Activated CD4-positive, alpha-beta memory T cell treated with anti-CD3 and anti-CD28 coated beads, Interleukin-2, amount 10 ng/mL, durations not matched to agents 7 days and 5 days (primary cell): Measurements from ENCODE around the gene AGAP2. TPM values are rescaled to one million over a fixed set of nuclear protein-coding genes. Genes with fewer than 3 reads are reported as not detected.
A peak's percentile ranks its signal among the peaks of the same experiment; 100 is the strongest.

Source experiments
- CTCF ChIA-PET: fragments of 350-600 bp; sonication (Branson Sonifier 250); formaldehyde crosslinking; loops from one replicate; lab custom pipeline; 2021; ENCODE audit warnings: antibody characterized with exemption, inconsistent platforms; lab: Charles Lee
- POLR2A ChIA-PET: fragments of 350-600 bp; sonication (Branson Sonifier 250); formaldehyde crosslinking; loops from one replicate; lab custom pipeline; 2021; ENCODE audit warnings: antibody characterized with exemption; lab: Charles Lee
- DNase-seq: peaks from one replicate; pipeline ENCODE4 v3.0.0-alpha.2; 2020
- H3K27ac Mint-ChIP-seq: one replicate; pipeline ENCODE4 v1.8.0; 2021; ENCODE audit warnings: mild to moderate bottlenecking, mixed read lengths
- H3K27me3 Mint-ChIP-seq: one replicate; pipeline ENCODE4 v1.8.0; 2021; ENCODE audit warnings: mixed read lengths
- H3K36me3 Mint-ChIP-seq: one replicate; pipeline ENCODE4 v1.8.0; 2021; ENCODE audit warnings: low read depth, mixed read lengths
- H3K4me1 Mint-ChIP-seq: one replicate; pipeline ENCODE4 v1.8.0; 2021; ENCODE audit warnings: mixed read lengths
- H3K4me3 Mint-ChIP-seq: one replicate; pipeline ENCODE4 v1.8.0; 2021; ENCODE audit warnings: mild to moderate bottlenecking, mixed read lengths
- H3K9me3 Mint-ChIP-seq: one replicate; pipeline ENCODE4 v1.8.0; 2021; ENCODE audit warnings: mixed read lengths
- total RNA-seq, 2 experiments: library from RNA; stranded (reverse); gene quantifications; one replicate each; pipeline ENCODE4 v1.2.3, GENCODE V29; 2021

The AGAP2 gene
- total RNA-seq, result 10 to 100 TPM; 84.5 to 85.1 TPM

DNA sequence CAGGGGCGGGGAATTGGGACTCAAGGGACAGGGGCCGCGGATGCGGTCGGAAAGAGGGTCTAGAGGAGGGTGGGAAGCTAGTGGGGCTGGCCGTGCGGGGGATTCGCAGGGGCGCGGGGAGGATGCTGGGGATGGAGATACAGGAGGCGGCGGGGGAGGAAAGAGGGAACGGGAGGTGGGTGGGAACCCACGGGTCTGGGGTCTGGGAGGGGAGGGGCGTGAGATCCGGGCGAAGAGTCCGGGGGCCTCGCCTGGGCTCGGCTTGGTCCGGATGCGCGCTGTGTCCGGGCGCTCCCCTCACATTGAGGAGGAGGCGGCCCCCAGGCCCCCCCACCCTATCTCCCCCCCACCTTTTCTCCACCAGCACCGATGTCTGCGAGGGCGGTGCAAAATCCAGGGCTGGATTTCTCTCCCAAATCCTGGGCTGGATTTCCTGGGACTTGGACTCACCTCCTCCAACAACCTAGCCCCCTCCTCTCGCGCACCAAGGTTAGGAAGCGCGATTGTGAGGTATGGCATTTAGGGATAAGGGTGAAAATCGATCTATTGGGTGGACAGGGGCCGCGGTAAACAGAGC lies at the start of gene AGAP2:
AGAP2 (minus strand) TSS at position 82 of the 577 bp plus-strand sequence. CDS start 496 bp downstream, outside the sequence.
- H3K9me3 Mint-ChIP-seq, result no peaks in the 10 kb centered on the region
- peak within 1 kb of the TSS; percentile 80 for H3K27ac Mint-ChIP-seq
- no peak for DNase-seq
- peak within 1 kb of the TSS; percentile 63 for H3K4me3 Mint-ChIP-seq
- ChIA-PET CTCF (no interaction called here), POLR2A (no interaction called here)
- H3K27me3 Mint-ChIP-seq, result no peaks in the 10 kb centered on the region
- H3K4me1 Mint-ChIP-seq, result peaks cover 42% of the 10 kb centered on the region
- peaks cover 43% of the 10 kb centered on the region for H3K36me3 Mint-ChIP-seq

GRCh38 chr12:57783861-57784260 lies 45.3 kb upstream of the AGAP2 start:
- ChIA-PET POLR2A (interaction anchor here (1.1 to 2.4 kb wide), 8 partner anchors 12 to 120 kb away, joined by 3 to 15 read pairs (median 7); partner anchors contain the start of genes CTDSP2, CYP27B1, EEF1AKMT3 and METTL1), CTCF (interaction anchor here (1.2 to 1.5 kb wide), 5 partner anchors 12 to 153 kb away, joined by 3 to 15 read pairs (median 6); partner anchors contain the start of genes EEF1AKMT3 and METTL1)
- Mint-ChIP-seq H3K9me3 (no peaks in the 10 kb centered on the region), H3K36me3 (peaks cover 42% of the 10 kb centered on the region), H3K27ac (peak overlapping the region; percentile 2), H3K27me3 (no peaks in the 10 kb centered on the region), H3K4me1 (peaks cover 43% of the 10 kb centered on the region), H3K4me3 (peak overlapping the region; percentile 70)
- no peak for DNase-seq

DNA sequence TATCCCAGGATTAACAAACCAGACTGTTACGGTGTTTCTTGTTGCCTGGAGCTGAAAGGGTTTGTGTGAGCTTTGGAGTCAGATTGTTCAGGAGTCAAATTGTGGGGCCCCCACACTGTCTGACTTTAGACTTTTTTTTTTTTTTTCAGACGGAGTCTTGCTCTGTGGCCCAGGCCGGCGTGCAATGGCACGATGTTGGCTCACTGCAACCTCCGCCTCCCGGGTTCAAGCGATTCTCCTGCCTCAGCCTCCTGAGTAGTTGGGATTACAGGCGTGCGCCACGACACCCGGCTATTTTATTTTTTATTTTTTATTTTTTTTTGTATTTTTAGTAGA lies 44.9 kb upstream of the AGAP2 start:
- CTCF ChIA-PET, result interaction anchor here (0.9 to 2.8 kb wide), 16 partner anchors 9 to 154 kb away, joined by 3 to 32 read pairs (median 7); partner anchors contain the start of genes CTDSP2, CYP27B1, EEF1AKMT3 and METTL1
- H3K4me1 Mint-ChIP-seq, result peaks cover 46% of the 10 kb centered on the region
- no peak for DNase-seq
- H3K36me3 Mint-ChIP-seq, result peaks cover 40% of the 10 kb centered on the region
- no peaks in the 10 kb centered on the region for H3K9me3 Mint-ChIP-seq
- H3K27me3 Mint-ChIP-seq, result no peaks in the 10 kb centered on the region
- POLR2A ChIA-PET, result interaction anchor here (0.7 to 2.4 kb wide), 20 partner anchors 10 to 304 kb away, joined by 3 to 15 read pairs (median 5); partner anchors contain the start of genes ATP23, CTDSP2, CYP27B1 and EEF1AKMT3
- peak overlapping the region; percentile 99 for H3K4me3 Mint-ChIP-seq
- peak overlapping the region; percentile 87 for H3K27ac Mint-ChIP-seq

- Mint-ChIP-seq H3K4me1 (peaks cover 47% of the 10 kb centered on the region), H3K36me3 (peaks cover 38% of the 10 kb centered on the region), H3K27ac (peak within 1 kb of the TSS; percentile 87), H3K4me3 (peak within 1 kb of the TSS; percentile 99), H3K9me3 (no peaks in the 10 kb centered on the region), H3K27me3 (no peaks in the 10 kb centered on the region)
- ChIA-PET CTCF (interaction anchor here (0.7 to 2.8 kb wide), 20 partner anchors 9 to 154 kb away, joined by 3 to 32 read pairs (median 6); partner anchors contain the start of genes CTDSP2, CYP27B1, EEF1AKMT3 and METTL1), POLR2A (interaction anchor here (0.7 to 2.4 kb wide), 20 partner anchors 9 to 304 kb away, joined by 3 to 15 read pairs (median 5); partner anchors contain the start of genes ATP23, CTDSP2, CYP27B1 and EEF1AKMT3)
- DNase-seq, result peak; percentile 97
These were observed 44.3 kb upstream of the AGAP2 start, which contains the start of gene TSFM for GRCh38 chr12:57782608-57783465. Gene TSFM, plus strand, starts transcription at chr12:57782787. Its CDS starts 15 bp downstream, at chr12:57782802.

GRCh38 chr12:57782243-57782607 lies 43.7 kb upstream of the AGAP2 start:
- CTCF ChIA-PET, result interaction anchor here (0.9 to 2.8 kb wide), 12 partner anchors 10 to 126 kb away, joined by 4 to 32 read pairs (median 7); partner anchors contain the start of genes CYP27B1, EEF1AKMT3 and METTL1
- Mint-ChIP-seq H3K9me3 (no peaks in the 10 kb centered on the region), H3K4me1 (peaks cover 47% of the 10 kb centered on the region), H3K27me3 (no peaks in the 10 kb centered on the region), H3K36me3 (peaks cover 33% of the 10 kb centered on the region), H3K4me3 (peak overlapping the region; percentile 99), H3K27ac (peak overlapping the region; percentile 87)
- POLR2A ChIA-PET, result interaction anchor here (0.9 to 2.4 kb wide), 13 partner anchors 10 to 159 kb away, joined by 4 to 15 read pairs (median 5); partner anchors contain the start of genes ATP23, CTDSP2, CYP27B1 and EEF1AKMT3
- no peak for DNase-seq

DNA sequence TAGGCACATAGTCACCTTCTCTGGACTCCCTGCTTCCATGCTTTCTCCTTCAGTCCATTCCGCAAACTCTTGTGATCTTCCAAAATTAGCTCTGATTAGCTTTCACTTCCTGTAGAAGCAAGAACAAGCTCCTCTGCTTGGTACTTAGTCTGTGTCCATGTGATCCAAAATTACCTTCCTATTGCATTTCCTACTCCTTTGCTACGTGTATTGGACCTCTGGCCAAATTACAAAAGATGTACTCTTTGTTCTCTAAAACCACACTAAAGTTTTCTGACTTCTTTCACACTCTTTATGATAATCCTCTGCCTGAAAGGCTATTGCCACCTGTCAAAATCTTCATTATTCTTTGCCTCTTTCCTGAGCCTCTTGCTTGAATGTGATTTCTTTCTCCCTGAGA lies 43.3 kb upstream of the AGAP2 start:
- H3K4me3 Mint-ChIP-seq, result peak overlapping the region; percentile 0
- peak overlapping the region; percentile 87 for H3K27ac Mint-ChIP-seq
- H3K36me3 Mint-ChIP-seq, result peaks cover 30% of the 10 kb centered on the region
- H3K27me3 Mint-ChIP-seq, result no peaks in the 10 kb centered on the region
- peaks cover 47% of the 10 kb centered on the region for H3K4me1 Mint-ChIP-seq
- no peaks in the 10 kb centered on the region for H3K9me3 Mint-ChIP-seq
- POLR2A ChIA-PET, result interaction anchor here (0.7 to 2.0 kb wide), 7 partner anchors 10 to 117 kb away, joined by 3 to 11 read pairs (median 4); partner anchors contain the start of genes CDK4, CTDSP2, EEF1AKMT3 and METTL1
- no peak for DNase-seq
- CTCF ChIA-PET, result interaction anchor here (0.7 to 4.2 kb wide), 14 partner anchors 9 to 154 kb away, joined by 3 to 39 read pairs (median 4); partner anchors contain the start of genes CDK4, CTDSP2, CYP27B1 and EEF1AKMT3

GRCh38 chr12:57781244-57781643 lies 42.7 kb upstream of the AGAP2 start:
- CTCF ChIA-PET, result interaction anchor here (0.7 to 4.2 kb wide), 14 partner anchors 9 to 155 kb away, joined by 3 to 39 read pairs (median 4); partner anchors contain the start of genes CDK4, CTDSP2, CYP27B1 and EEF1AKMT3
- POLR2A ChIA-PET, result interaction anchor here (0.7 to 2.0 kb wide), 8 partner anchors 9 to 118 kb away, joined by 3 to 11 read pairs (median 4); partner anchors contain the start of genes CDK4, CTDSP2, EEF1AKMT3 and METTL1
- Mint-ChIP-seq H3K27ac (peak overlapping the region; percentile 87), H3K27me3 (no peaks in the 10 kb centered on the region), H3K4me1 (peaks cover 47% of the 10 kb centered on the region), H3K9me3 (no peaks in the 10 kb centered on the region), H3K36me3 (peaks cover 27% of the 10 kb centered on the region), H3K4me3 (peak overlapping the region; percentile 0)
- no peak for DNase-seq

- CTCF ChIA-PET, result interaction anchor here (1.3 to 4.2 kb wide), 4 partner anchors 8 to 24 kb away, joined by 7 to 39 read pairs (median 10); partner anchors contain the start of genes EEF1AKMT3 and METTL1
These were observed 41.8 kb upstream of the AGAP2 start for GRCh38 chr12:57780284-57780897.

DNA sequence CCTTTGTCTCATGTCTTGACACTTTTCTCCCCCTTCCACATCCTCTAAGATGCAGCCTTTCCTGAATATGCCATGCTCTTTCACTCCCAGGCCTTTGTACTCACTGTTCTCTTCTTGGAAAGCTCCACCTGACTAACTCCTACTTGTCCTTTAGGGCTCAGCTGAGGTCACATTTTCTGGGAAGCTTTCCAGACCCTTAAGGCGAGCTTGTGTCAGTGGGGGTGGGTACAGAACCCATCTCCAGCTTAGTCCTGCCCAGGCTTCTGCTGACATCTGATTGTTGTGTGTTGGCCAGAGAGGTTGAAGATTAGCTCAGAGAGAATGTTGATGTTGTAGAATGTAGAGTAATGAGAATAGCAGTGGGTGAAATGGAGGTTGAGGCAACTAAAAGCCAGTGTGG lies 41.2 kb upstream of the AGAP2 start:
- no peak overlapping the region for H3K4me3 Mint-ChIP-seq
- no peak for DNase-seq
- ChIA-PET POLR2A (interaction anchor here (1.0 kb wide), 1 partner anchor 35 kb away, joined by 3 read pairs; the partner anchor contains the start of gene TSPAN31), CTCF (interaction anchor here (0.7 to 4.2 kb wide), 3 partner anchors 20 to 277 kb away, joined by 4 to 39 read pairs (median 7); no protein-coding TSS in a partner anchor)
- peaks cover 23% of the 10 kb centered on the region for H3K36me3 Mint-ChIP-seq
- H3K9me3 Mint-ChIP-seq, result no peaks in the 10 kb centered on the region
- H3K4me1 Mint-ChIP-seq, result peaks cover 50% of the 10 kb centered on the region
- H3K27ac Mint-ChIP-seq, result no peak overlapping the region
- H3K27me3 Mint-ChIP-seq, result no peaks in the 10 kb centered on the region

More at GRCh38 chr12:57780284-57780897, 41.8 kb upstream of the AGAP2 start:
- Mint-ChIP-seq H3K9me3 (no peaks in the 10 kb centered on the region), H3K4me3 (no peak overlapping the region), H3K27me3 (no peaks in the 10 kb centered on the region), H3K4me1 (peaks cover 50% of the 10 kb centered on the region), H3K36me3 (peaks cover 23% of the 10 kb centered on the region), H3K27ac (peak overlapping the region; percentile 87)
- no peak for DNase-seq
- POLR2A ChIA-PET, result interaction anchor here (1.0 to 2.0 kb wide), 3 partner anchors 8 to 118 kb away, joined by 3 to 11 read pairs (median 4); partner anchors contain the start of genes EEF1AKMT3, METTL1 and TSPAN31

- no peaks in the 10 kb centered on the region for H3K9me3 Mint-ChIP-seq
- CTCF ChIA-PET, result interaction anchor here (0.9 to 4.2 kb wide), 4 partner anchors 21 to 127 kb away, joined by 3 to 39 read pairs (median 5); partner anchors contain the start of gene MARCHF9
- H3K27me3 Mint-ChIP-seq, result no peaks in the 10 kb centered on the region
- H3K36me3 Mint-ChIP-seq, result peaks cover 17% of the 10 kb centered on the region
- no peak overlapping the region for H3K4me3 Mint-ChIP-seq
- H3K4me1 Mint-ChIP-seq, result peaks cover 47% of the 10 kb centered on the region
- POLR2A ChIA-PET, result no interaction called here
- DNase-seq, result no peak
- no peak overlapping the region for H3K27ac Mint-ChIP-seq
These were observed 39.4 kb upstream of the AGAP2 start for GRCh38 chr12:57777911-57778310.

DNA sequence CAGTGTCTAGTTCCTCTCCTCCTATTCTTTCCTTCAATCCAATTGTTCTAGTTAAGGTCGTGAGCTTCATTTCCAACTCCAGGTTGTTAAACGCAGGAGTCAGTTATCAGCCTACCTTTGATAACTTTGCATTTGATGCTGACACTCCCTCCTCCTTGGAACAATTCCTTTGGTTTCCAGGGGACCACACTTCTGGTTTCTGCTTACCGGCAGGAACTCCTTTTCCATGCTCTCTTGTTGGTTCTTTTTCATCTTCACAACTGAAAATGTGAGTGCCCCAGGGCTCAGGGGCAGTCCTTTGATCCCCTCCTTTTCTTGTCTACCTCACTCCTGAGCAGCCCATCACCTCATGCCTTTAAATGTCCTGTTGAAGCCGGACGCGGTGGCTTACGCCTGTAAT lies 38.8 kb upstream of the AGAP2 start:
- Mint-ChIP-seq H3K9me3 (no peaks in the 10 kb centered on the region), H3K4me3 (no peak overlapping the region), H3K27me3 (no peaks in the 10 kb centered on the region), H3K36me3 (peaks cover 12% of the 10 kb centered on the region), H3K4me1 (peaks cover 43% of the 10 kb centered on the region), H3K27ac (no peak overlapping the region)
- CTCF ChIA-PET, result interaction anchor here (0.7 to 1.6 kb wide), 3 partner anchors 17 to 128 kb away, joined by 3 to 6 read pairs (median 3); no protein-coding TSS in a partner anchor
- POLR2A ChIA-PET, result no interaction called here
- no peak for DNase-seq
